AG04449 (cell line): ENCODE results near the gene CCHCR1.
"Not testable (repeated sequence)": the region's sequence is repeated elsewhere in the genome, so short reads cannot be mapped to it uniquely, and the experiment has no call there.

Experiments
- CTCF ChIA-PET: fragments of 350-600 bp; formaldehyde crosslinking; extraction: SDS; loops from one replicate; lab custom pipeline; 2021; ENCODE audit warnings: antibody characterized with exemption; lab: Yijun Ruan, JAX
- POLR2A ChIA-PET: fragments of 400-600, 350-600 bp; formaldehyde crosslinking; extraction: SDS; loops from one replicate; lab custom pipeline; 2020; ENCODE audit warnings: antibody characterized with exemption, inconsistent platforms; lab: Yijun Ruan, JAX
- DNase-seq: peaks from one replicate; pipeline ENCODE4 v3.0.0-alpha.2; 2010; ENCODE audit warnings: low read depth, low spot score
- H3K4me3 ChIP-seq: 2 replicates; pipeline ENCODE4 v1.5.1; 2011; ENCODE audit warnings: low read depth, mild to moderate bottlenecking, control low read depth, low read length
- TF ChIP-seq, protein P1 (sequence below): IDR thresholded peaks from one replicate; pipeline ENCODE4 v1.5.1; 2011; ENCODE audit warnings: mild to moderate bottlenecking, moderate library complexity, low read length, control low read depth, inconsistent platforms; ENCODE audit not compliant: insufficient read depth; ENCODE audit errors: missing control alignments

The CCHCR1 gene

DNA sequence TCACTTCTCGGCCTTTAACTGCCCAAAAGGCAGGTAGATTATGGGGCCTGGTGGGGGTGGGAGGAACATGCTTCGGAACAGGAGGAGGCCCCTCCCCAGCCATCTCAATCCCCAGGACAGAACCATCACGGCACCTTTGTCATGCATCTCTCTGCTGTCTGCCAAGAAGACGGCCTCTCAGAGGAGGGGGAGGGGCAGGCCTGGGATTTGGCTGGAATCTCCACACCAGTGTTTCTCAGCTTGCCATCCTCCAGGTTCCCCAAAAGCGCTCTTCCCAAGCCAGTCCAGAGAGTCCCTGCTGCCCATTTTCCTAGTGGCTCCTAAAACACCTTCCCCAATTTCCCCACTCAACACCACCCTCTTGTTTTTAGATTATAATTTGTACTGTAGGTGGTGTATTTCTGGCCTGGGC is 15.4 kb upstream of the CCHCR1 start:
- H3K4me3 ChIP-seq = no peak overlapping the region
- POLR2A ChIA-PET = no interaction called here
- TF ChIP-seq, protein P1, sequence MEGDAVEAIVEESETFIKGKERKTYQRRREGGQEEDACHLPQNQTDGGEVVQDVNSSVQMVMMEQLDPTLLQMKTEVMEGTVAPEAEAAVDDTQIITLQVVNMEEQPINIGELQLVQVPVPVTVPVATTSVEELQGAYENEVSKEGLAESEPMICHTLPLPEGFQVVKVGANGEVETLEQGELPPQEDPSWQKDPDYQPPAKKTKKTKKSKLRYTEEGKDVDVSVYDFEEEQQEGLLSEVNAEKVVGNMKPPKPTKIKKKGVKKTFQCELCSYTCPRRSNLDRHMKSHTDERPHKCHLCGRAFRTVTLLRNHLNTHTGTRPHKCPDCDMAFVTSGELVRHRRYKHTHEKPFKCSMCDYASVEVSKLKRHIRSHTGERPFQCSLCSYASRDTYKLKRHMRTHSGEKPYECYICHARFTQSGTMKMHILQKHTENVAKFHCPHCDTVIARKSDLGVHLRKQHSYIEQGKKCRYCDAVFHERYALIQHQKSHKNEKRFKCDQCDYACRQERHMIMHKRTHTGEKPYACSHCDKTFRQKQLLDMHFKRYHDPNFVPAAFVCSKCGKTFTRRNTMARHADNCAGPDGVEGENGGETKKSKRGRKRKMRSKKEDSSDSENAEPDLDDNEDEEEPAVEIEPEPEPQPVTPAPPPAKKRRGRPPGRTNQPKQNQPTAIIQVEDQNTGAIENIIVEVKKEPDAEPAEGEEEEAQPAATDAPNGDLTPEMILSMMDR = no peak
- no peak for DNase-seq
- CTCF ChIA-PET = interaction anchor here (1.2 to 1.4 kb wide), 2 partner anchors 24 to 194 kb away, joined by 3 to 4 read pairs; no protein-coding TSS in a partner anchor

DNA sequence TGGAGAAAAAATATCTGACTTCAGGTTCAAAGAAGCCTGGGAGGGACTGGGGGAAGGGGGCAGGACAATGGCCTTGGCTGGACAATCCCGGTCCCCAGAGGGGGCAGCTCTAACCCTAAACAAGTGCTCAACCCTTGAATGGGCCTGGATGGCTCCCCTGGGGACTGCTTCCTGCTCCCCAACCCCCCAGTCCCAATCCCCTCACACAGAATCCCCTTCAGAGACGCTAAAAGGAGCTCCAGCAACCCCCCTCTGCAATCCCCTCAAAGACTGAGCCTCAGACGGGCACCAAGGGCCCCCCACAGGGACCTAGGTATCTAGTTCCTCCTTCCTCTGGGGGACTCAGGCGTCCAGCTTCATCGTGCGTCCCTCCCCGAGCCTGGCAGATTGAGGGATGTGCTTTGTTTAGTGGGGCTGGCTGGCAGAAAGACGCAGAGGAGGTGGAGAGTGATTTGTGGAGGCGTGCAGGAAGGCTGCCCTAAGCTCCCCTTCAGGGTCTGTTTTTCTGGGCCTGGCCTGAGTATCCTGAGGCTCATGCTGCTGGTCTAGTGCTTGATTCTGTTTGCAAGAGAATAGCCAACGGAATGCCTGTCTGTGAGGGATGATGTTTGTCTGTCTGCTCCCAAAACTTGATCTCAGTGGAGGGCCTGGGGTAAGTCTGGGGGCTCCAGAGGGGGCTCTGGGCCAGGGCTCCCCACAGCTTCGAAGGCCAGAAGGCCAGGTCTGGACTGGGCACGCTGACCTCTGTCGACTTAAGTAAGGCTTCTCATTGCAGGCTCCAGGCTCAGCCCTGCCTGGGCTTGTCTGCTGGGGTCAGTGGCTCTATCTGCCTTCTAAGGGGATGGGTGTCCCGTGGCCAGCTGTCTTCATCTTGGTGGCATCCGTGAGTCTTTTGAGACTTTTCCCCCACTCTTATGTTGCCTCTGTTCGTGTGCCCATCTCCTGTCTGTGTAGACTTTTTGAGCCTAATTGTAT is 14.6 kb upstream of the CCHCR1 start:
- CTCF ChIA-PET = interaction anchor here (1.4 kb wide), 1 partner anchor 25 kb away, joined by 4 read pairs; no protein-coding TSS in a partner anchor
- H3K4me3 ChIP-seq = no peak overlapping the region
- TF ChIP-seq, protein P1 = no peak

DNA sequence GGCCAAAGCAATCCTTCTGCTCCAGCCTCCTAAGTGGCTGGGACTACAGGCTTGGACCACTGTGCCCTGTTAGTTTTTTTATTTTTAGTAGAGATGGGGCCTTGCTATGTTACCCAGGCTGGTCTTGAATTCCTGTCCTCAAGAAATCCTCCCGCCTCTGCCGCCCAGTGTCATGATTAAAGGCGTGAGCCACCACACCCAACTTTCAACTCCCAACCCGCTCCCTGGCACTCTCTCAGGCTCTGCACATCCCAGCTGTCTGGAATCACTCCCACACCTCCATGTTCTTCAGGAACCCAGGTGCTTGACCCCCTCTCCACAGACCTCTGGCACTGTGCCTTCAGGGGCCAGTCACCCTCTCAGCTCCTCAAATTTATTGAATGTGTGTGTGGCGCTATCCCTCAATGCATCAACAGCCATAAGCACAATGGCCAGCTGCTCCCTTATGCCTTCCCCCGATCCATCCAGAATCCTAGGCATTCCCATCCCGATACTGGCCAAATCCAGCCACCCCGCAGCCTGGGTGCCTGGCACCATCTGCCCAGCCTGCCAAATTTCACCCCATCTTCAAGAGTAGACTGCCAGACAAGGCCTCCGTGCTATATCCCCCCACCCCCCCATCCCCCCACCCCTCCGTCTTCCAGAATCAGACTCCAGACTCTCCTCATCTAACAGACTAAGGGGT is 13.5 kb upstream of the CCHCR1 start:
- no peak for DNase-seq
- H3K4me3 ChIP-seq = no peak overlapping the region
- CTCF ChIA-PET = no interaction called here
- POLR2A ChIA-PET = no interaction called here
- TF ChIP-seq, protein P1 = no peak

More for the DNA sequence above, 14.6 kb upstream of the CCHCR1 start:
- POLR2A ChIA-PET = no interaction called here
- no peak for DNase-seq

DNA sequence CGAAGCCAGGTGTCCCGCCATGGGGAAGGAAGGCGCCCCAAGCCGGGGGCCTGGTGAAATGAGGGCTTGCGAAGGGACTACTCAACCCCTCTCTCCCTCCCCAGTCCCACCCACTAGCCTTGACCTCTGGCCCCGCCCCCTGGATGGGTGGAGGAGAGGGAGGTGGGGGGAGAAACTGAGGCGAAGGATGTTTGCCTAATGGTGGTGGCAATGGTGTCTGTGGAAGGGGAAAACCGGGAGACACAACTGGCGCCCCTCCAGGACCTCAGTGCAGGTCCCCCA is 12.9 kb upstream of the CCHCR1 start, which contains the start of gene POU5F1:
TSS of gene POU5F1 (minus strand) at position 83 of the 282 bp plus-strand sequence. CDS start at position 21, 62 bp downstream.
- ChIA-PET CTCF (no interaction called here), POLR2A (no interaction called here)
- DNase-seq = no peak
- no peak within 1 kb of the TSS for H3K4me3 ChIP-seq
- TF ChIP-seq, protein P1 = no peak

DNA sequence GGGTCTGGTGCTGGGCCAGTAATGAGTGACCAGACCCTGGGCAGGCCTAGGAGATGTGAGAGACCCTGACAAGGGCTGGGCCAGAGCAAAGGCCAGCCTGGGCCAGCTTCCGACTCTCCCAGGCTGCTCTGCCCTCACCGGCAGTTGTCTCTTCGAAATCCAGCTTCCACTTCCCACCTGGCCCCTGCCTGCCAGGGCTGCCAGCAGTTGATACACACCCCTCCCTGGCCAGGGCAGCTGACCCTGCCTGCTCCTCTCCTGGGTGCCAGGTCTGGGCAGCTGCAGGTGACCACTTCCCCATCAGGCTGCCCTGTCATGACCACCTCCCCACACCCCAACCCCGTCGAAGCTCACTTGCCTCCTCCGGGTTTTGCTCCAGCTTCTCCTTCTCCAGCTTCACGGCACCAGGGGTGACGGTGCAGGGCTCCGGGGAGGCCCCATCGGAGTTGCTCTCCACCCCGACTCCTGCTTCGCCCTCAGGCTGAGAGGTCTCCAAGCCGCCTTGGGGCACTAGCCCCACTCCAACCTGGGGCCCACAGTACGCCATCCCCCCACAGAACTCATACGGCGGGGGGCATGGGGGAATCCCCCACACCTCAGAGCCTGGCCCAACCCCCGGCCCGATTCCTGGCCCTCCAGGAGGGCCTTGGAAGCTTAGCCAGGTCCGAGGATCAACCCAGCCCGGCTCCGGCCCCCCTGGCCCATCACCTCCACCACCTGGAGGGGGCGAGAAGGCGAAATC is 12.4 kb upstream of the CCHCR1 start:
- H3K4me3 ChIP-seq, POLR2A ChIA-PET, DNase-seq: not testable (repeated sequence)
- CTCF ChIA-PET = interaction anchor here (1.3 to 1.6 kb wide), 2 partner anchors 12 to 41 kb away, joined by 3 to 7 read pairs; partner anchors contain the start of gene TCF19

DNA sequence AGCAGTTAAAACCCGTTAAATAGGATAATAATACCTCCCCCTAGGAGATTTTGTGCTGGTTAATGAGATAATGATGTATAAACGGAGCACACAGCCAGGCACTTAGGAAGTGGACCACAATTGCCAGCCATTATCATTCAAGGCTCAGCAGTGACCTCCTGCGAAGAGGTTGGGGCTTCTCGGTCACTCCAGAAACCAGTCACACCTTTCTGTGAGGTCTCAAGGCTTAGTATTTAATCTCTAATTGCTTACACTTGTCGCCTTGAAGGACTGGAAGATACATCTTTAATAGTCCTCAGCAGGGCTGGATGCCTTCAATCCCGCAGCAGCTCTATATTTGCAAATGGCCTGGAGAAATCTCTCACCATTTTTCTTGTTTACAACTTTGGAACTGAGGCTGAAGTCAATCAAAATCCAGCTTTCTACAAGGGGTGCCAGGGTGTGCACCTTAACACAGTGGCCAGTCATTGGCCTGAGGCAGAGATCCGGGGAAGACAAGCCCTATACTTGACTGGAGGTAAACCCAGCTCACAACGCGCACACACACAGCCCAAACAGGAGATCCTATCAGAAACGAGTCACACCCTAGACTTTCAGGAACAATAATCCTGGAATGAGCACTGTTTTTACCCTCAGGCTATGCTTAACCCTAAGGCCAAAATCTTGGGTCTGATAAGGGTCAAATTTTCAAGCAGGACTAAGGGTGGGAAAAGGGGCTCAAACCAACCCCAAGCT is 11.7 kb upstream of the CCHCR1 start:
- DNase-seq = no peak
- no peak overlapping the region for H3K4me3 ChIP-seq
- ChIA-PET POLR2A (interaction anchor here (0.6 kb wide), 1 partner anchor 11 kb away, joined by 3 read pairs; no protein-coding TSS in a partner anchor), CTCF (interaction anchor here (1.2 to 1.6 kb wide), 3 partner anchors 11 to 40 kb away, joined by 3 to 7 read pairs (median 3); partner anchors contain the start of gene TCF19)
- TF ChIP-seq, protein P1 = no peak
